Endodermal cell (in vitro differentiated cells): ENCODE results near the gene KRT72. TPM values are rescaled to one million over a fixed set of nuclear protein-coding genes. Genes with fewer than 3 reads are reported as not detected.

Source experiments
- DNase-seq: peaks from one replicate; pipeline ENCODE4 v3.0.0-alpha.2; 2017
- H3K27ac ChIP-seq: 2 replicates; pipeline ENCODE4 v1.5.1; 2013; ENCODE audit warnings: mild to moderate bottlenecking, low read depth, low read length, moderate library complexity
- H3K27me3 ChIP-seq: 2 replicates; pipeline ENCODE4 v1.6.1; 2013; ENCODE audit warnings: mild to moderate bottlenecking, low read length, moderate library complexity; ENCODE audit not compliant: insufficient read depth, control insufficient read depth, poor library complexity, severe bottlenecking
- H3K36me3 ChIP-seq: 2 replicates; pipeline ENCODE4 v1.7.0; 2013; ENCODE audit warnings: mild to moderate bottlenecking, low read length, moderate library complexity; ENCODE audit not compliant: control insufficient read depth, insufficient read depth
- H3K4me1 ChIP-seq: one replicate; pipeline ENCODE4 v1.7.0; 2013; ENCODE audit warnings: low read length; ENCODE audit not compliant: control insufficient read depth, insufficient read depth
- H3K4me3 ChIP-seq: 2 replicates; pipeline ENCODE4 v1.5.1; 2013; ENCODE audit warnings: mild to moderate bottlenecking, low read length, moderate library complexity
- H3K9ac ChIP-seq: 2 replicates; pipeline ENCODE4 v1.6.1; 2013; ENCODE audit warnings: mild to moderate bottlenecking, low read length, moderate library complexity; ENCODE audit not compliant: poor library complexity, severe bottlenecking; ENCODE audit errors: extremely low read depth
- H3K9me3 ChIP-seq: 2 replicates; pipeline ENCODE4 v1.6.1; 2013; ENCODE audit warnings: mild to moderate bottlenecking, low read length, moderate library complexity; ENCODE audit not compliant: control insufficient read depth
- H3K27ac Mint-ChIP-seq: 2 replicates; pipeline ENCODE4 v1.8.0; 2020; ENCODE audit warnings: mixed read lengths
- H3K27me3 Mint-ChIP-seq: 2 replicates; pipeline ENCODE4 v1.8.0; 2021; ENCODE audit warnings: mild to moderate bottlenecking, mixed read lengths; ENCODE audit not compliant: insufficient read depth
- H3K36me3 Mint-ChIP-seq: 2 replicates; pipeline ENCODE4 v1.8.0; 2020; ENCODE audit warnings: low read depth, mixed read lengths
- H3K4me1 Mint-ChIP-seq: 2 replicates; pipeline ENCODE4 v1.8.0; 2020; ENCODE audit warnings: mixed read lengths
- H3K4me3 Mint-ChIP-seq: 2 replicates; pipeline ENCODE4 v1.8.0; 2020; ENCODE audit warnings: mild to moderate bottlenecking, moderate library complexity, mixed read lengths
- H3K9me3 Mint-ChIP-seq: 2 replicates; pipeline ENCODE4 v1.8.0; 2020; ENCODE audit warnings: mild to moderate bottlenecking, mixed read lengths
- CTCF ChIP-seq: fragments of 200-600 bp; sonication (generic); conservative IDR thresholded peaks from 2 replicates; pipeline ENCODE4 v1.5.0; 2021; ENCODE audit warnings: antibody characterized with exemption, mild to moderate bottlenecking
- WGBS, 2 experiments: methylation state at CpG; one replicate each; pipeline versions ENCODE4 v1.1.5 to v1.1.7; 2013; ENCODE audit warnings: missing lambda C conversion rate in 2 of 2, mixed read lengths in 1 of 2; ENCODE audit not compliant: insufficient coverage in 1 of 2, insufficient read length in 1 of 2; 5-methylcytosine and 5-hydroxymethylcytosine counted together
- total RNA-seq, 2 donors: library from RNA; stranded (reverse); fragmentation: NEBNext Ultra II Directional in 1 of 2; extraction: Animal tissue kit (Norgen Biotek cat#: 25700) in 1 of 2; gene quantifications; 2 replicates in 1 of 2; 3 replicates in 1 of 2; pipeline ENCODE4 v1.2.1, GENCODE V29; 2021

KRT72 gene
- total RNA-seq, 2 donors from 2014 or later, result not detected

- H3K27me3 Mint-ChIP-seq, result peaks cover 88% of the 10 kb centered on the region
- no peaks in the 10 kb centered on the region for H3K36me3 Mint-ChIP-seq
- peaks cover 10% of the 10 kb centered on the region for H3K4me1 Mint-ChIP-seq
- 89 to 93% methylated on average over 6 to 8 of the region's 8 CpGs for WGBS, 2 experiments
- TF ChIP-seq CTCF, result no peak
- H3K4me1 ChIP-seq, result peaks cover 16% of the 10 kb centered on the region
- H3K27ac Mint-ChIP-seq, result no peak overlapping the region
- no peak overlapping the region for H3K9ac ChIP-seq
- H3K36me3 ChIP-seq, result no peaks in the 10 kb centered on the region
- peaks cover 53% of the 10 kb centered on the region for H3K27me3 ChIP-seq
- no peak overlapping the region for H3K27ac ChIP-seq
- H3K9me3 Mint-ChIP-seq, result no peaks in the 10 kb centered on the region
- no peak overlapping the region for H3K4me3 Mint-ChIP-seq
- no peak overlapping the region for H3K4me3 ChIP-seq
- H3K9me3 ChIP-seq, result no peaks in the 10 kb centered on the region
- DNase-seq, result peak; percentile 44
Observed at GRCh38 chr12:52608826-52609630, 7.8 kb upstream of the KRT72 start.

GRCh38 chr12:52608161-52608560 is 6.9 kb upstream of the KRT72 start:
- peaks cover 8% of the 10 kb centered on the region for H3K4me1 Mint-ChIP-seq
- H3K4me1 ChIP-seq, result peaks cover 13% of the 10 kb centered on the region
- no peaks in the 10 kb centered on the region for H3K36me3 ChIP-seq
- no peak overlapping the region for H3K27ac Mint-ChIP-seq
- WGBS, 2 experiments, result 94% methylated on average over 3 to 6 of the region's 6 CpGs
- no peaks in the 10 kb centered on the region for H3K9me3 ChIP-seq
- peak; percentile 38 for DNase-seq
- no peak overlapping the region for H3K4me3 Mint-ChIP-seq
- no peaks in the 10 kb centered on the region for H3K36me3 Mint-ChIP-seq
- H3K27me3 Mint-ChIP-seq, result peaks cover 87% of the 10 kb centered on the region
- H3K27me3 ChIP-seq, result peaks cover 49% of the 10 kb centered on the region
- no peaks in the 10 kb centered on the region for H3K9me3 Mint-ChIP-seq
- no peak overlapping the region for H3K4me3 ChIP-seq
- no peak overlapping the region for H3K27ac ChIP-seq
- no peak overlapping the region for H3K9ac ChIP-seq
- no peak for TF ChIP-seq CTCF

- Mint-ChIP-seq H3K4me3 (no peak overlapping the region), H3K36me3 (no peaks in the 10 kb centered on the region), H3K27me3 (peaks cover 87% of the 10 kb centered on the region), H3K9me3 (no peaks in the 10 kb centered on the region), H3K27ac (no peak overlapping the region), H3K4me1 (no peaks in the 10 kb centered on the region)
- no peak overlapping the region for H3K4me3 ChIP-seq
- H3K4me1 ChIP-seq, result peaks cover 7% of the 10 kb centered on the region
- no peak overlapping the region for H3K27ac ChIP-seq
- no peaks in the 10 kb centered on the region for H3K9me3 ChIP-seq
- WGBS, 2 experiments, result 79% methylated on average over 1 of the region's 1 CpG; no CpG with 5 or more reads in 1 of the 2 experiments
- no peak overlapping the region for H3K9ac ChIP-seq
- DNase-seq, result no peak
- peaks cover 49% of the 10 kb centered on the region for H3K27me3 ChIP-seq
- no peaks in the 10 kb centered on the region for H3K36me3 ChIP-seq
- no peak for TF ChIP-seq CTCF
Observed at GRCh38 chr12:52607314-52607713, 6.1 kb upstream of the KRT72 start.
